Adipocyte (in vitro differentiated cells): ENCODE data around the gene CSTA.
A peak's percentile ranks its signal among the peaks of the same experiment; 100 is the strongest.

Source experiments
- DNase-seq: peaks from one replicate; pipeline ENCODE4 v3.0.0-alpha.2; 2015; ENCODE audit warnings: low read depth
- H3K27me3 ChIP-seq: replicated peaks from 2 replicates; pipeline ENCODE4 v1.7.0; 2013; ENCODE audit warnings: mild to moderate bottlenecking, low read length, moderate library complexity; ENCODE audit not compliant: control insufficient read depth, insufficient read depth
- H3K36me3 ChIP-seq: 2 replicates; pipeline ENCODE4 v1.7.0; 2013; ENCODE audit warnings: low read length, mild to moderate bottlenecking, moderate library complexity; ENCODE audit not compliant: control insufficient read depth, insufficient read depth, severe bottlenecking
- H3K4me1 ChIP-seq: 2 replicates; pipeline ENCODE4 v1.7.0; 2013; ENCODE audit warnings: mild to moderate bottlenecking, low read length, moderate library complexity; ENCODE audit not compliant: control insufficient read depth, insufficient read depth
- H3K4me3 ChIP-seq: 2 replicates; pipeline ENCODE4 v1.7.0; 2013; ENCODE audit warnings: mild to moderate bottlenecking, low read length, moderate library complexity
- H3K9ac ChIP-seq: 2 replicates; pipeline ENCODE4 v1.7.0; 2013; ENCODE audit warnings: mild to moderate bottlenecking, low read length, moderate library complexity
- H3K9me3 ChIP-seq: 2 replicates; pipeline ENCODE4 v1.7.0; 2013; ENCODE audit warnings: mild to moderate bottlenecking, low read length, moderate library complexity; ENCODE audit not compliant: control insufficient read depth

CSTA gene, protein sequence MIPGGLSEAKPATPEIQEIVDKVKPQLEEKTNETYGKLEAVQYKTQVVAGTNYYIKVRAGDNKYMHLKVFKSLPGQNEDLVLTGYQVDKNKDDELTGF

DNA sequence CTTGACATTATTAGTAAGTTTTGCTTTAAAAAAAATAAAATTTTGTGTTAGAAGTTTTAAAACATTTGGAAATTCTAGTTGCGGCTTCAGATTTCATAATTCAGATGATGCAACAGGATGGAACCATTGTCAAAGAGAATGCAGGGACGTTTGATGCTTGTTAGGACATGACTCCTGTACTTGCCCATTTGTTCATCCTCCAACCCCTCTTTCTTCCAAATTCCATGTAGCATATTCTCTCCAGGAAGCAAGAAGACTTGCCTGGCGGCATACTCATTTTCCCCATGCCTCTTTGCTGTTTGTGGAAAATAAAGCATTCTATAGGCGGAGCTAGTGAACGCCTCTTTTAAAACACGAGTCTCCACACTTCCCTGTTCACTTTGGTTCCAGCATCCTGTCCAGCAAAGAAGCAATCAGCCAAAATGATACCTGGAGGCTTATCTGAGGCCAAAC is at the start of gene CSTA:
Gene CSTA, plus strand, starts transcription at position 378 of the 453 bp plus-strand sequence. Its CDS starts 45 bp downstream, at position 423.
- no peaks in the 10 kb centered on the region for H3K9me3 ChIP-seq
- H3K36me3 ChIP-seq: no peaks in the 10 kb centered on the region
- peak within 1 kb of the TSS; percentile 65 for H3K4me3 ChIP-seq
- no peak for DNase-seq
- no peaks in the 10 kb centered on the region for H3K27me3 ChIP-seq
- no peak within 1 kb of the TSS for H3K9ac ChIP-seq
- peaks cover 11% of the 10 kb centered on the region for H3K4me1 ChIP-seq

- no peaks in the 10 kb centered on the region for H3K36me3 ChIP-seq
- H3K9me3 ChIP-seq: no peaks in the 10 kb centered on the region
- H3K9ac ChIP-seq: no peak overlapping the region
- H3K4me1 ChIP-seq: no peaks in the 10 kb centered on the region
- H3K27me3 ChIP-seq: peaks cover 25% of the 10 kb centered on the region
- no peak for DNase-seq
- no peak overlapping the region for H3K4me3 ChIP-seq
Measured at GRCh38 chr3:122281891-122282290, 43.2 kb upstream of the CSTA start.

DNA sequence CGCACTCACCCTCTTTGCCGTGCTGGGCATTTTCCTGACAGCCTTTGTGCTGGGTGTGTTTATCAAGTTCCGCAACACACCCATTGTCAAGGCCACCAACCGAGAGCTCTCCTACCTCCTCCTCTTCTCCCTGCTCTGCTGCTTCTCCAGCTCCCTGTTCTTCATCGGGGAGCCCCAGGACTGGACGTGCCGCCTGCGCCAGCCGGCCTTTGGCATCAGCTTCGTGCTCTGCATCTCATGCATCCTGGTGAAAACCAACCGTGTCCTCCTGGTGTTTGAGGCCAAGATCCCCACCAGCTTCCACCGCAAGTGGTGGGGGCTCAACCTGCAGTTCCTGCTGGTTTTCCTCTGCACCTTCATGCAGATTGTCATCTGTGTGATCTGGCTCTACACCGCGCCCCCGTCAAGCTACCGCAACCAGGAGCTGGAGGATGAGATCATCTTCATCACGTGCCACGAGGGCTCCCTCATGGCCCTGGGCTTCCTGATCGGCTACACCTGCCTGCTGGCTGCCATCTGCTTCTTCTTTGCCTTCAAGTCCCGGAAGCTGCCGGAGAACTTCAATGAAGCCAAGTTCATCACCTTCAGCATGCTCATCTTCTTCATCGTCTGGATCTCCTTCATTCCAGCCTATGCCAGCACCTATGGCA is 41.1 kb upstream of the CSTA start:
- H3K36me3 ChIP-seq: no peaks in the 10 kb centered on the region
- no peak overlapping the region for H3K9ac ChIP-seq
- DNase-seq: no peak
- H3K9me3 ChIP-seq: no peaks in the 10 kb centered on the region
- no peaks in the 10 kb centered on the region for H3K4me1 ChIP-seq
- H3K4me3 ChIP-seq: no peak overlapping the region
- H3K27me3 ChIP-seq: peaks cover 22% of the 10 kb centered on the region

GRCh38 chr3:122284486-122284885 is 40.6 kb upstream of the CSTA start:
- no peak for DNase-seq
- no peaks in the 10 kb centered on the region for H3K9me3 ChIP-seq
- H3K4me3 ChIP-seq: no peak overlapping the region
- peaks cover 5% of the 10 kb centered on the region for H3K4me1 ChIP-seq
- H3K9ac ChIP-seq: no peak overlapping the region
- H3K36me3 ChIP-seq: no peaks in the 10 kb centered on the region
- H3K27me3 ChIP-seq: peaks cover 24% of the 10 kb centered on the region

- H3K9ac ChIP-seq: peak overlapping the region; percentile 28
- no peak overlapping the region for H3K4me3 ChIP-seq
- peaks cover 16% of the 10 kb centered on the region for H3K4me1 ChIP-seq
- no peaks in the 10 kb centered on the region for H3K36me3 ChIP-seq
- H3K9me3 ChIP-seq: no peaks in the 10 kb centered on the region
- peaks cover 4% of the 10 kb centered on the region for H3K27me3 ChIP-seq
- DNase-seq: no peak
Measured at GRCh38 chr3:122294359-122294758, 30.7 kb upstream of the CSTA start.

DNA sequence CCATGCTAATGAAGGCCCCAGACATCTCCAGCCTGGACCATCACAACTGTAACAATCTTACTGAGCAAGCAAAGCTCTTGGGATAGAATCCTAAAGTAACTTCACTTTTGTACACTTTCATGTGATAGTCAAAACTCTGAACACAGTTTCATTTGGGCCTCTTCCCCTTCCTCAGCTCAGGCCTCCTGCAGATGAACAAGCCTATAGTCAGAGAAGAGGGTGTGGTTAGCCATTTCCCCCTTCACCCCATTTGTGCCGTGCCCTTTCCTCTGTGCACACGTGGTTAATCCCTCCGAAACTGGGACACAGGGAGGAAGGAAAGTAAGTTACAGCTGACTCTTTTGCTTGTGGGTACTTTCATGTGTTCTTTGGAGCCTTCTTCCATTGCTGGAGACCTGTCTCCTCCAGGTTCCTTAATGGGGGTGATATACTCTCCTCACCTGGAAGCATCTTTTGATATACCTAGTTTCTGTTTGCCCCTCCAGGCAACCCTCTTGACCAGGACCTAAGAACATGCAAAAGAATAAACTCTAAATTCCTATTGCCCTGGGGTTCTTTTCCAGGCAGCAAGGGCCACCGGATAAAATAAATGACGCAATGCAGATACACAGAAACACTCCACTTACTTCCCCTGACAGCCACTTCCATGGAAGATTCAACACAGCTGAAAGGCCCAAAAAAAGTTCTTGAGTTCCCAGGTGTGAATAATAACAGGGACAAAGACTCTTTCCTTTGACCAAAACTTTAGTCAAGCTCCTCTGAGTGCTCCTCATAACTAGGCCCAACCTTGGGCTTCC is 29.6 kb upstream of the CSTA start:
- H3K9ac ChIP-seq: no peak overlapping the region
- no peaks in the 10 kb centered on the region for H3K36me3 ChIP-seq
- H3K4me1 ChIP-seq: peaks cover 14% of the 10 kb centered on the region
- H3K9me3 ChIP-seq: no peaks in the 10 kb centered on the region
- peaks cover 3% of the 10 kb centered on the region for H3K27me3 ChIP-seq
- no peak for DNase-seq
- no peak overlapping the region for H3K4me3 ChIP-seq

DNA sequence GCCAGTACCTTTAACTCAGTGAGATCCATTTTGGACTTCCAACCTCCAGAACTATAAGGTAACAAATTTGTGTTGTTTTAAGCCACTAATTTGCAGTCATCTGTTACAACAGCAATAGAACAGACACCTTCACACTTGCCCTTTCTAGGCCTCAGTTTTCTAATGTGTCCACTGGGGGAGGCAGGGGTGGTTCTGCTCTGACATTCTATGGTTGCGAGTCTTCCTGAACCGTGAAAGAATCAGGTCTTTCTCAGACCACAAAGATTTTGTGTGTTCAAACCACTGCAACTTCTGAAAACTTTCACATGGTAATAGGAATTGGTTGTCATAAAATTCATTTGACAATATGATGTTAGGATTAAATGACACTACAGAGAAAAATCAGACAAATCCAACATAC is 26.8 kb upstream of the CSTA start:
- Histone ChIP-seq H3K4me3 (no peak overlapping the region), H3K9ac (no peak overlapping the region), H3K4me1 (peaks cover 14% of the 10 kb centered on the region), H3K9me3 (no peaks in the 10 kb centered on the region), H3K36me3 (no peaks in the 10 kb centered on the region), H3K27me3 (no peaks in the 10 kb centered on the region)
- DNase-seq: no peak

- Histone ChIP-seq H3K27me3 (no peaks in the 10 kb centered on the region), H3K36me3 (no peaks in the 10 kb centered on the region), H3K9ac (no peak overlapping the region), H3K4me3 (no peak overlapping the region), H3K4me1 (peaks cover 14% of the 10 kb centered on the region), H3K9me3 (no peaks in the 10 kb centered on the region)
- no peak for DNase-seq
Measured at GRCh38 chr3:122299215-122299614, 25.8 kb upstream of the CSTA start.

DNA sequence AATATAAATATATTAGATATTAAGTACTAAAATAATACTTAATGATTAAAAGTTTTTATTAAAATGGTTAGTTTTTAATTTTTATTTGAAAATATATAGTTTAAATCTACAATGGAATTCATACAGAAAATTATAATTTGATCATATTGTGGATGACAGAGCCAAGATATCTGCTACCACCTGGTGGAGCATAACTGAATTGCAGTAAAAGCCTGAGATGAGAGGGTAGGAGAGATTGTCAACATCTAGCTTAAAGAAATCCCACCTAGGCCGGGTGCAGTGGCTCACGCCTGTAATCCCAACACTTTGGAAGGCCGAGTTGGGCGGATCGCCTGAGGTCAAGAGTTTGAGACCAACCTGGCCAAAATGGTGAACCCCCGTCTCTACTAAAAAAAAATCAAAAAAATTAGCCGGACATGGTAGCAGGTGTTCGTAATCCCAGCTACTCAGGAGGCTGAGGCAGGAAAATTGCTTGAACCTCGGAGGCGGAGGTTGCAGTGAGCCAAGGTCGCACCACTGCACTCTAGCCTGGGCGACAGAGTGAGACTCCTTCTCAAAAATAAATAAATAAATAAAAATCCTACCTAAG is 25.1 kb upstream of the CSTA start:
- Histone ChIP-seq H3K9me3 (no peaks in the 10 kb centered on the region), H3K4me3 (no peak overlapping the region), H3K4me1 (peaks cover 7% of the 10 kb centered on the region), H3K36me3 (no peaks in the 10 kb centered on the region), H3K9ac (no peak overlapping the region), H3K27me3 (no peaks in the 10 kb centered on the region)
- DNase-seq: no peak

- Histone ChIP-seq H3K9ac (no peak overlapping the region), H3K4me3 (no peak overlapping the region), H3K27me3 (no peaks in the 10 kb centered on the region), H3K36me3 (no peaks in the 10 kb centered on the region), H3K9me3 (no peaks in the 10 kb centered on the region), H3K4me1 (no peaks in the 10 kb centered on the region)
- no peak for DNase-seq
Measured at GRCh38 chr3:122301063-122301462, 24.0 kb upstream of the CSTA start.
